OCI-LY1 (cell line): ENCODE measurements around the gene DAZAP1.

Experiments
- H2AFZ ChIP-seq: fragments of 200-600 bp; sonication (generic), shearing (Covaris generic); 2 replicates; pipeline ENCODE4 v1.6.0; 2014; ENCODE audit warnings: antibody characterized with exemption, mild to moderate bottlenecking, low read length
- H3F3A ChIP-seq: fragments of 200-600 bp; sonication (generic), shearing (Covaris generic); 2 replicates; pipeline ENCODE4 v1.6.0; 2014; ENCODE audit warnings: mild to moderate bottlenecking, antibody characterized with exemption, low read length, moderate library complexity; ENCODE audit not compliant: insufficient read depth
- H3K27ac ChIP-seq: fragments of 200-600 bp; sonication (generic); 2 replicates; pipeline ENCODE4 v1.5.1; 2014; ENCODE audit warnings: low read length, mixed run types, mild to moderate bottlenecking, low read depth; ENCODE audit not compliant: poor library complexity, severe bottlenecking
- H3K27me3 ChIP-seq: fragments of 200-600 bp; sonication (generic); 2 replicates; pipeline ENCODE4 v1.6.0; 2014; ENCODE audit warnings: antibody characterized with exemption, mild to moderate bottlenecking, low read length, moderate library complexity; ENCODE audit not compliant: insufficient read depth
- H3K36me3 ChIP-seq: fragments of 200-600 bp; sonication (generic); 2 replicates; pipeline ENCODE4 v1.6.1; 2014; ENCODE audit warnings: mild to moderate bottlenecking, antibody characterized with exemption, low read length, moderate library complexity, mixed read lengths; ENCODE audit not compliant: insufficient read depth
- H3K4me1 ChIP-seq: fragments of 200-600 bp; sonication (generic); 2 replicates; pipeline ENCODE4 v1.5.1; 2014; ENCODE audit warnings: mild to moderate bottlenecking, low read length, moderate library complexity; ENCODE audit not compliant: insufficient read depth, severe bottlenecking
- H3K4me2 ChIP-seq: fragments of 200-600 bp; sonication (generic), shearing (Covaris generic); 2 replicates; pipeline ENCODE4 v1.6.1; 2014; ENCODE audit warnings: low read length
- H3K4me3 ChIP-seq: fragments of 200-600 bp; sonication (generic); 2 replicates; pipeline ENCODE4 v1.5.1; 2014; ENCODE audit warnings: low read length, low read depth, mild to moderate bottlenecking, mixed read lengths; ENCODE audit not compliant: poor library complexity, severe bottlenecking
- H3K79me2 ChIP-seq: fragments of 200-600 bp; shearing (Covaris generic); 2 replicates; pipeline ENCODE4 v1.6.1; 2016; ENCODE audit warnings: mixed run types, low read length, mixed read lengths; ENCODE audit not compliant: insufficient read depth
- H3K9ac ChIP-seq: fragments of 200-600 bp; sonication (generic), shearing (Covaris generic); 2 replicates; pipeline ENCODE4 v1.6.1; 2014; ENCODE audit warnings: mild to moderate bottlenecking, low read length, mixed read lengths
- H3K9me2 ChIP-seq: fragments of 200-600 bp; sonication (generic), shearing (Covaris generic); 2 replicates; pipeline ENCODE4 v1.6.1; 2014; ENCODE audit warnings: low read depth, mild to moderate bottlenecking, low read length, mixed read lengths
- H3K9me3 ChIP-seq: fragments of 200-600 bp; shearing (Covaris generic); 2 replicates; pipeline ENCODE4 v1.6.1; 2014; ENCODE audit warnings: low read length, mixed read lengths
- H4K20me1 ChIP-seq: fragments of 200-600 bp; sonication (generic), shearing (Covaris generic); 2 replicates; pipeline ENCODE4 v1.6.0; 2016; ENCODE audit warnings: mild to moderate bottlenecking, low read length; ENCODE audit not compliant: insufficient read depth
- CTCF ChIP-seq: fragments of 200-600 bp; sonication (generic), shearing (Covaris generic); IDR thresholded peaks from 2 replicates; pipeline ENCODE4 v1.5.1; 2017; ENCODE audit warnings: mild to moderate bottlenecking, antibody characterized with exemption, low read length, moderate library complexity, mixed read lengths
- EZH2 ChIP-seq: fragments of 200-600 bp; sonication (generic), shearing (Covaris generic); IDR thresholded peaks from 2 replicates; pipeline ENCODE4 v1.8.0; 2017; ENCODE audit warnings: borderline replicate concordance, mixed run types, mild to moderate bottlenecking, antibody characterized with exemption, low read length, moderate library complexity, mixed read lengths

Gene DAZAP1

GRCh38 chr19:1472231-1473084, 65.1 kb downstream of the DAZAP1 start:
- no peaks in the 10 kb centered on the region for H3K9me3 ChIP-seq

GRCh38 chr19:1473085-1473851, 65.9 kb downstream of the DAZAP1 start:
- Histone ChIP-seq H3K36me3 (peaks cover 18% of the 10 kb centered on the region), H3K4me3 (no peak overlapping the region), H3K27ac (no peak overlapping the region), H2AFZ (no peak overlapping the region), H3F3A (no peaks in the 10 kb centered on the region), H4K20me1 (no peaks in the 10 kb centered on the region), H3K4me2 (no peak overlapping the region), H3K27me3 (peaks cover 22% of the 10 kb centered on the region; the same call in 1 of the 2 replicates), H3K4me1 (peaks cover 17% of the 10 kb centered on the region), H3K9me3 (no peaks in the 10 kb centered on the region), H3K79me2 (no peaks in the 10 kb centered on the region), H3K9ac (no peak overlapping the region), H3K9me2 (no peaks in the 10 kb centered on the region)
- TF ChIP-seq CTCF (no peak), EZH2 (no peak)

More at GRCh38 chr19:1472231-1473084, 65.1 kb downstream of the DAZAP1 start:
- no peak overlapping the region for H2AFZ ChIP-seq
- no peaks in the 10 kb centered on the region for H3K79me2 ChIP-seq
- H3K27ac ChIP-seq: no peak overlapping the region
- peaks cover 22% of the 10 kb centered on the region; the same call in 1 of the 2 replicates for H3K27me3 ChIP-seq
- no peaks in the 10 kb centered on the region for H4K20me1 ChIP-seq
- H3K4me2 ChIP-seq: no peak overlapping the region
- no peak overlapping the region for H3K4me3 ChIP-seq
- TF ChIP-seq EZH2 (no peak), CTCF (no peak)
- H3K9ac ChIP-seq: no peak overlapping the region
- H3F3A ChIP-seq: no peaks in the 10 kb centered on the region
- H3K4me1 ChIP-seq: peaks cover 11% of the 10 kb centered on the region
- H3K36me3 ChIP-seq: peaks cover 18% of the 10 kb centered on the region
- no peaks in the 10 kb centered on the region for H3K9me2 ChIP-seq

GRCh38 chr19:1474011-1474764, 66.8 kb downstream of the DAZAP1 start:
- Histone ChIP-seq H2AFZ (no peak overlapping the region), H3K9me3 (no peaks in the 10 kb centered on the region), H3K27ac (no peak overlapping the region), H3K79me2 (no peaks in the 10 kb centered on the region), H3K4me2 (no peak overlapping the region), H3K36me3 (peaks cover 18% of the 10 kb centered on the region), H3K4me3 (no peak overlapping the region), H3K9me2 (no peaks in the 10 kb centered on the region), H3K9ac (no peak overlapping the region), H3K4me1 (peaks cover 20% of the 10 kb centered on the region), H4K20me1 (no peaks in the 10 kb centered on the region), H3F3A (no peaks in the 10 kb centered on the region), H3K27me3 (peaks cover 18% of the 10 kb centered on the region; the same call in 1 of the 2 replicates)
- TF ChIP-seq CTCF (no peak), EZH2 (no peak)
